ENCODE data around the gene UAP1L1.
"Not testable (repeated sequence)": the region's sequence is repeated elsewhere in the genome, so short reads cannot be mapped to it uniquely, and the experiment has no call there.

The UAP1L1 gene

GRCh38 chr9:137116027-137116507 lies 38.8 kb downstream of the UAP1L1 start:
- DNase-seq: no peak

DNA sequence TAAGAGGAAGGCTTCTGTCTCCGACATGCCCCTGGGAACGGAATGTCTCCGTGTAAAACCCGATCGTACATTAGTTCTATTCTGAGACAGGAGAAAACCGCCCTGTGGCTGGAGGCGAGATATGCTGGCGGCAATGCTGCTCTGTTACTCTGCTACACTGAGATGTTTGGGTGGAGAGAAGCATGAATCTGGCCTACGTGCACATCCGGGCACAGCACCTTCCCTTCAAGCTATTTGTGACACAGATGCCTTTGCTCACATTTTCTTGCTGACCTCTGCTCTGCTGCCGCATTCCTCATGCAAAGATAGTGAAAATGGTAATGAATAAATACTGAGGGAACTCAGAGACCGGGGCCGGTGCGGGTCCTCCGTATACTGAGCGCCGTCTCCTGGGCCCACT lies 39.4 kb downstream of the UAP1L1 start:
- DNase-seq: no peak

GRCh38 chr9:137117269-137117731 lies 40.0 kb downstream of the UAP1L1 start:
- no peak for DNase-seq

GRCh38 chr9:137118092-137118603 lies 40.8 kb downstream of the UAP1L1 start:
- not testable (repeated sequence) for DNase-seq

DNA sequence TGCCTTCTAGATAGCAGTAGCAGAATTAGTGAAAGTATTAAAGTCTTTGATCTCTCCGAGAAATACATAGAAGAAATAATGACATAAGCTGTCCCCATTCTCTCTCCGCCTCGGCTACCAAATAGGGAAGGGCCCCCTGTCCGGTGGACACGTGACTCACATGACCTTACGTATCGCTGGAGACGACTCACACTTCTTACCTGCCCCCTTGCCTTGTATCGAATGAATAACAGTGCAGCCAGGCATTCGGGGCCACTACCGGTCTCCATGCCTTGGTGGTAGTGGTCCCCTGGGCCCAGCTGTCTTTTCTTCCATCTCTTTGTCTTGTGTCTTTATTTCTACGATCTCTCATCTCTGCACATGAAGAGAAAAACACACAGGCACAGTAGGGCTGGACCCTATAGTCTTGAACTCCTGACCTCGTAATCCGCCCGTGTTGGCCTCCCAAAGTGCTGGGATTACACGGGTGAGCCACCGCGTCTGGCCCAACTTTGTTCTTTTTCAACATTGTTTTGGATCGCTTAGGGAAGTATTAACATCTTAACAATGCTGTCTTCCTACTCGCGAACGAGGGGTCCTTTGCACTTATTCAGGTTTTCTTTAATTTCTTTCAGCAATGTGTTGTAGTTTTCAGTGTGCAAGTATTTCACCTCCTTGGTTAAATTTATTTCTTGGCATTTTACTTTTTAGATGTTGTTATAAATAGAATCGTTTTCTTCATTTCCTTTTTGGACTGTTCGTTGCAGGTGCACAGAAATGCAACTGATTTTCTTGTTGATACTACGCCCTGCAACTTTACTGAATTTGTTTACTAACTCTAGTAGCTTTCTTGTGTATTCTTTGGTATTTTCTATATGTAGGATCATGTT lies 44.8 kb downstream of the UAP1L1 start:
- not testable (repeated sequence) for DNase-seq

DNA sequence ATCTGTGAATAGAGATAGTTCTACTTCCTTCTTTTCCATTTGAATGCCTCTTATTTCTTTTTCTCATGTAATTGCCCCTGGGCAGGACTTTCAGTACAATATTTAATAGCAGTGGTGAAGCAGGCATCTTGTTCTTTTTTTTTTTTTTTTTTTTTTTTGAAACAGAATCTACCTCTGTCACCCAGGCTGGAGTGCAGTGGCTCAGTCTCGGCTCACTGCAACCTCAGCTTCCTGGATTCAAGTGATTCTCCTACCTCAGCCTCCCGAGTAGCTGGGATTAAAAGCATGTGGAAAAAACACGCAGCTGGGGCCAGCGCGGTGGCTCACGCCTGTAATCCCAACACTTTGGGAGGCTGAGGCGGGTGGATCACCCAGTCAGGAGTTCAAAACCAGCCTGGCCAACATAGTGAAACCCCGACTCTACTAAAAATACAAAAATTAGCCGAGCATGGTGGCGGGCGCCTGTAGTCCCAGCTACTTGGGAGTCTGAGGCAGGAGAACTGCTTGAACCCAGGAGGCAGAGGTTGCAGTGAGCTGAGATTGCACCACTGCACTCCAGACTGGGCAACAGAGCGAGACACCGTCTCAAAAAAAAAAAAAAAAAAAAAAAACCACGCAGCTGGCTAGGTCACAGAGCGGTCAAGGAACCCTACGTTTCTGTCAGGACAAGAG lies 45.6 kb downstream of the UAP1L1 start:
- DNase-seq: not testable (repeated sequence)

GRCh38 chr9:137123468-137123837 lies 46.1 kb downstream of the UAP1L1 start:
- DNase-seq: no peak

- DNase-seq: not testable (repeated sequence)
Observed at GRCh38 chr9:137123952-137124462, 46.7 kb downstream of the UAP1L1 start.

DNA sequence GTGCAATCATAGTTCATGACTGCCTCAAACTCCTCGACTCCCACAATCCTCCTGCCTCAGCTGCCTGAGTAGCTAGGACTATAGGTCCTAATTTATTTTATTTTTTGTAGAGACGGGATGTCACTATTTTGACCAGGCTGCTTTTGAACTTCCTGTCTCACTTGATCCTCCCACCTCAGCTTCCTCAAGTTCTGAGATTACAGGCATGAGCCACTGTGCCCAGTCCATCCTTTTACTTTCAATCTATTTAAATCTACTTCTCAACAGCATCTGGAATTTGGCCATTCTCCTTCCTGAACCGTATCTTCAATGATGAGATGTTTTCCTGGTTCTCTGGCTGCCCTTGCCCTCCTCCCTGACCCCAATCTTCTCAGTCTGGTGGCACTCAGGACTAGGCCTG lies 49.5 kb downstream of the UAP1L1 start:
- peak; percentile 16 to 42 for DNase-seq

DNA sequence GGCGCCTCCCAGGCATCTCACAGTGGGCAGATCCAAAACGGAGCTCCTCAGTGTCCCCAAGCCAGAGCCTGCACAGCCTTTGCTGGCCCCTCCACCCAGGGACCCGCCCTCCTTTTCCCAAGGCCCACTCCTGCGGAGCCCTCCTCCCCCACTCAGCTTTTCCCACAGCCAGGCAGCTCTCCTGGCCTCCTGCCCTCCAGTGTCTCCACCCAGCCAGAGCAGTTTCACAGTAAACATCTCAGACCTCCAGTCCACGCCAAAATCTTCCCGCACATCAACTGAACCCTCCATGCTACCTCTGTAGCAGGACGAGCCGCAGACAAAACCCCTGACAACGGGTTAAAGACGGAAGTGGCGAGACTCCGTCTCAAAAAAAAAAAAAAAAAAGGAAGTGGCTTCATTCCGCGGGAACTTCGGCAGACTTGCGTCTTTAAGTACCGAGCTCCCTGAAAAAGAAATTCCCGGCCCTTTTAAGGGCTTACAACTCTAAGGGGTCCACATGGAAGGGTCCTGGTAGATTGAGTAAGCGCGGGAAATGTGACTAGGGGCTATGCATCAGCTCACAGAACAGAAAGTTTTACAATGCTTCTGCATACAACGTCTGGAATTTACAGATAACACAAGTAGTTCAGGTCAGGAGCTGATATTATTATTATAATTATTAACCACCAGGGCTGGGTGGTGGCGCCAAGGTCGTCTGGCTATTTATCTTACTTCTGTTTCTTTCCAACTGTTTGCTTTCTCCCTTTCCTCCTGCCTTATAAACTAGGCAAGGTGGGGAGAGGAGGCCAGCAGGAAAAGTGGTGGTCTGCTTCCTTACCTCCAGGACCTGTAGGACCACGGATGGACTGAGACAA lies 50.2 kb downstream of the UAP1L1 start:
- peak; percentile 60 to 70 for DNase-seq

- no peak for DNase-seq
Observed at GRCh38 chr9:137128158-137128861, 51.0 kb downstream of the UAP1L1 start.

DNA sequence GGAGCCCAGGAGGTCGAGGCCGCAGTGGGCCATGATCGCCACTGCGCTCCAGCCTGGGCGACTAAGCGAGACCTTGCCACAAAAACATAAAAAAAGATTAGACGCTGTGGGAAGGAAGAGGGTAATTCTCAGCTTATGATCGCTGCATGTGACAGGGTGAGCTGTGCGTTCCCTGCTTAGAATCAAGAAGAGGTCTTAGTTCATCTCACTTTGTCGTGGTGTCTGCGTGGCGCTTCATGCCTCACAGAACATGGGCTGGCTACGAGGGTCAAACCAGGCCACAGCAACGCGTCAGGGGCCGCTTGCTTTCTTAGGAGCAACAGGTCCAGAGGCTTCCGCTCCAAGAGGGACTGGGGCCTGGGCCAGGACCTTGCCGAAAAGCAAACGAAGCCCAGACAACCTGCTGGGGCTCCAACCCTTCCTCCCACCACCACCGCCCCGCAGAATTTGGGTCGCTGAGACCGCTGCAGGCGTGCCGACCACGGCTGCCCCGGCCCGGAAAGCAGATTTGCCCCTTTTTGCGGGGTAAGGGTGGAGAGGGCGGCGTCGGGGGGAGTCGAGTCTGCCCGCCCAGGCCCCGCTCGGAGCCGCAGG lies 51.6 kb downstream of the UAP1L1 start:
- DNase-seq: no peak

GRCh38 chr9:137129456-137130175 lies 52.3 kb downstream of the UAP1L1 start:
- peak; percentile 84 to 91 for DNase-seq

DNA sequence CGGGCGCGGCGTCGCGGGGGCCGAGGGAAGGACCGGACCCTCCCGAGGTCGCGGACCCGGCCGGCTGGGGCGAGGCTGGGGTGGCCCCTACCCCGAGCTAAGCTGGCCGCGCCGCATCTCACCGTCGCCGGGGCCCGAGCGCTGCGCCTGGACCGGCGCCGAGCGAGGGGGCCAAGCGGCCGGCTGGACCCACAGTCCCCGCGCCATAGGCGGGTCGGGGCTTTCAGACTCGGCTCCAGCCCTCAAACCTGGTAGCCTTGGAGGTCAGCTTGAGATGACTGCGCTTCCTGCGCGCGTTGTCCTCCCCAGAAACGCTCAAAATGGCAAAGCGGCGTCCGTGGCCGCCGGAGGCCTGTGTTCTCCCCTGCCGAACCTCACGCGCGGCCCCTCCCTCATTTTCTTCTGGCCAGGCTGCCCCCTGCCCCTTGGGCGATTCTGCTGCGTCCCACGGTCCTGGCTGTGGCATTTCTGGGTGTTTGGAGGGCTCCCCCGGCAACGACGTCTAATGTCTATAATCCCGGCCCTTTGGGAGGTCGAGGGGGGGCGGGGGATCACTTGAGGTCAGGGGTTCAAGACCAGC lies 52.9 kb downstream of the UAP1L1 start:
- DNase-seq: no peak
